K562 (cell line): Measurements from ENCODE around the gene C4orf51. TPM values are rescaled to one million over a fixed set of nuclear protein-coding genes. Genes with fewer than 3 reads are reported as not detected.

Source experiments
- ERF ChIP-seq: fragments of 450-650 bp; formaldehyde crosslinking; IDR thresholded peaks from 2 replicates; pipeline ENCODE4 v1.4.0; 2020; ENCODE audit warnings: mild to moderate bottlenecking, mixed read lengths
- NCOR1 ChIP-seq: fragments of 450-650 bp; IDR thresholded peaks from 2 replicates; pipeline ENCODE4 v1.6.1; 2016; ENCODE audit warnings: mild to moderate bottlenecking, moderate library complexity
- POLR2AphosphoS5 ChIP-seq: IDR thresholded peaks from 2 replicates; pipeline ENCODE4 v1.6.1; 2011; ENCODE audit warnings: mild to moderate bottlenecking, low read depth, low read length, moderate library complexity; ENCODE audit not compliant: control insufficient read depth, insufficient read depth
- POLR3A ChIP-seq: IDR thresholded peaks from 2 replicates; pipeline ENCODE4 v1.6.1; 2011; ENCODE audit warnings: borderline replicate concordance, mild to moderate bottlenecking, moderate library complexity; ENCODE audit not compliant: insufficient read length, insufficient read depth; ENCODE audit errors: extremely low read depth
- ZNF75A ChIP-seq: fragments of 450-650 bp; formaldehyde crosslinking; IDR thresholded peaks from 2 replicates; pipeline ENCODE4 v1.4.0; 2020; ENCODE audit warnings: mild to moderate bottlenecking
- polyA plus RNA-seq, 8 experiments: library from polyadenylated mRNA; depleted of rRNA in 4 of 8; stranded (reverse) in 5 of 8; unstranded in 3 of 8; fragments of >200 nt; fragmentation: Nextera tagmentation in 2 of 8; fragmentation: Illumina TruSeq in 1 of 8; extraction: Ambion mirVana in 2 of 8; extraction: Trizol in 1 of 8; gene quantifications; 2 replicates each; pipeline versions ENCODE4 v1.2.1 to v1.2.3, GENCODE V29; 2011 to 2014; ENCODE audit warnings: inconsistent platforms in 1 of 8, missing spikeins in 1 of 8
- total RNA-seq, 7 experiments: library from RNA; depleted of rRNA in 6 of 7; stranded (reverse); fragments of >200 nt in 6 of 7; fragmentation: Illumina TruSeq in 2 of 7; extraction: Trizol in 2 of 7; gene quantifications; 2 replicates each; pipeline versions ENCODE4 v1.2.1 to v1.2.3, GENCODE V29; 2011 to 2021; ENCODE audit warnings: low replicate concordance in 1 of 7
- TF ChIP-seq, protein P1 (sequence below): fragments of 200-800 bp; sonication (Bioruptor generic); IDR thresholded peaks from 2 replicates; pipeline ENCODE4 v1.6.1; 2016; ENCODE audit warnings: missing genetic modification characterization, missing compliant biosample characterization
- TF ChIP-seq, protein P2 (sequence below): IDR thresholded peaks from 3 replicates; pipeline ENCODE4 v1.6.1; 2011; ENCODE audit warnings: borderline replicate concordance, mild to moderate bottlenecking; ENCODE audit not compliant: insufficient read length, insufficient read depth
- TF ChIP-seq, protein P3 (sequence below): fragments of 450-650 bp; formaldehyde crosslinking; IDR thresholded peaks from 2 replicates; pipeline ENCODE4 v1.4.0; 2022; ENCODE audit warnings: mild to moderate bottlenecking, moderate library complexity
- TF ChIP-seq, protein P4 (sequence below): sonication (generic); formaldehyde crosslinking; IDR thresholded peaks from 2 replicates; pipeline ENCODE4 v1.8.0; 2022; ENCODE audit warnings: mild to moderate bottlenecking, missing genetic modification reagents

C4orf51 gene
- total and polyA plus RNA-seq, 9 of the 15 experiments (the other 6 are each of a cell fraction or from before 2014, with no cell fraction given), result not detected

DNA sequence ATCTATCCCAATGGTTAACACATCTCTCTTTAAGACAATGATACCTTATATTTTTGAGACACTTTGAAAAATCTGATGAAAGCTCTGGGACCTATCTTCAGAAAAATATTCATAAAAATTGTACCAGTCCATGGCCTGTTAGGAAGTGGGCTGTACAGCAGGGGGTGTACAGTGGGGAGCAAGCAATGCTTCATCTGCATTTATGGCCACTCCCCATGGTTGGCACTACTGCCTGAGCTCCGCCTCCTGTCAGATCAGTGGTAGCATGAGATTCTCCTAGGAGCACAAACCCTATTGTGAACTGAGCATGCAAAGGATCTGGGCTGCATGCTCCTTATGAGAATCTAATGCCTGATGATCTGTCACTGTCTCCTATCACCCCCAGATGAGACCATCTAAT is 42.6 kb downstream of the C4orf51 start (continued):
- TF ChIP-seq, protein P1, sequence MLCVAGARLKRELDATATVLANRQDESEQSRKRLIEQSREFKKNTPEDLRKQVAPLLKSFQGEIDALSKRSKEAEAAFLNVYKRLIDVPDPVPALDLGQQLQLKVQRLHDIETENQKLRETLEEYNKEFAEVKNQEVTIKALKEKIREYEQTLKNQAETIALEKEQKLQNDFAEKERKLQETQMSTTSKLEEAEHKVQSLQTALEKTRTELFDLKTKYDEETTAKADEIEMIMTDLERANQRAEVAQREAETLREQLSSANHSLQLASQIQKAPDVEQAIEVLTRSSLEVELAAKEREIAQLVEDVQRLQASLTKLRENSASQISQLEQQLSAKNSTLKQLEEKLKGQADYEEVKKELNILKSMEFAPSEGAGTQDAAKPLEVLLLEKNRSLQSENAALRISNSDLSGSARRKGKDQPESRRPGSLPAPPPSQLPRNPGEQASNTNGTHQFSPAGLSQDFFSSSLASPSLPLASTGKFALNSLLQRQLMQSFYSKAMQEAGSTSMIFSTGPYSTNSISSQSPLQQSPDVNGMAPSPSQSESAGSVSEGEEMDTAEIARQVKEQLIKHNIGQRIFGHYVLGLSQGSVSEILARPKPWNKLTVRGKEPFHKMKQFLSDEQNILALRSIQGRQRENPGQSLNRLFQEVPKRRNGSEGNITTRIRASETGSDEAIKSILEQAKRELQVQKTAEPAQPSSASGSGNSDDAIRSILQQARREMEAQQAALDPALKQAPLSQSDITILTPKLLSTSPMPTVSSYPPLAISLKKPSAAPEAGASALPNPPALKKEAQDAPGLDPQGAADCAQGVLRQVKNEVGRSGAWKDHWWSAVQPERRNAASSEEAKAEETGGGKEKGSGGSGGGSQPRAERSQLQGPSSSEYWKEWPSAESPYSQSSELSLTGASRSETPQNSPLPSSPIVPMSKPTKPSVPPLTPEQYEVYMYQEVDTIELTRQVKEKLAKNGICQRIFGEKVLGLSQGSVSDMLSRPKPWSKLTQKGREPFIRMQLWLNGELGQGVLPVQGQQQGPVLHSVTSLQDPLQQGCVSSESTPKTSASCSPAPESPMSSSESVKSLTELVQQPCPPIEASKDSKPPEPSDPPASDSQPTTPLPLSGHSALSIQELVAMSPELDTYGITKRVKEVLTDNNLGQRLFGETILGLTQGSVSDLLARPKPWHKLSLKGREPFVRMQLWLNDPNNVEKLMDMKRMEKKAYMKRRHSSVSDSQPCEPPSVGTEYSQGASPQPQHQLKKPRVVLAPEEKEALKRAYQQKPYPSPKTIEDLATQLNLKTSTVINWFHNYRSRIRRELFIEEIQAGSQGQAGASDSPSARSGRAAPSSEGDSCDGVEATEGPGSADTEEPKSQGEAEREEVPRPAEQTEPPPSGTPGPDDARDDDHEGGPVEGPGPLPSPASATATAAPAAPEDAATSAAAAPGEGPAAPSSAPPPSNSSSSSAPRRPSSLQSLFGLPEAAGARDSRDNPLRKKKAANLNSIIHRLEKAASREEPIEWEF, result no peak
- TF ChIP-seq NCOR1, result no peak
- TF ChIP-seq, protein P2, sequence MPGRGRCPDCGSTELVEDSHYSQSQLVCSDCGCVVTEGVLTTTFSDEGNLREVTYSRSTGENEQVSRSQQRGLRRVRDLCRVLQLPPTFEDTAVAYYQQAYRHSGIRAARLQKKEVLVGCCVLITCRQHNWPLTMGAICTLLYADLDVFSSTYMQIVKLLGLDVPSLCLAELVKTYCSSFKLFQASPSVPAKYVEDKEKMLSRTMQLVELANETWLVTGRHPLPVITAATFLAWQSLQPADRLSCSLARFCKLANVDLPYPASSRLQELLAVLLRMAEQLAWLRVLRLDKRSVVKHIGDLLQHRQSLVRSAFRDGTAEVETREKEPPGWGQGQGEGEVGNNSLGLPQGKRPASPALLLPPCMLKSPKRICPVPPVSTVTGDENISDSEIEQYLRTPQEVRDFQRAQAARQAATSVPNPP, result no peak
- TF ChIP-seq POLR3A, result no peak
- no peak for TF ChIP-seq ZNF75A (CRISPR knock-in tag)
- TF ChIP-seq, protein P3, sequence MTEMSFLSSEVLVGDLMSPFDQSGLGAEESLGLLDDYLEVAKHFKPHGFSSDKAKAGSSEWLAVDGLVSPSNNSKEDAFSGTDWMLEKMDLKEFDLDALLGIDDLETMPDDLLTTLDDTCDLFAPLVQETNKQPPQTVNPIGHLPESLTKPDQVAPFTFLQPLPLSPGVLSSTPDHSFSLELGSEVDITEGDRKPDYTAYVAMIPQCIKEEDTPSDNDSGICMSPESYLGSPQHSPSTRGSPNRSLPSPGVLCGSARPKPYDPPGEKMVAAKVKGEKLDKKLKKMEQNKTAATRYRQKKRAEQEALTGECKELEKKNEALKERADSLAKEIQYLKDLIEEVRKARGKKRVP (CRISPR knock-in tag), result no peak
- no peak for TF ChIP-seq POLR2AphosphoS5
- TF ChIP-seq, protein P4, sequence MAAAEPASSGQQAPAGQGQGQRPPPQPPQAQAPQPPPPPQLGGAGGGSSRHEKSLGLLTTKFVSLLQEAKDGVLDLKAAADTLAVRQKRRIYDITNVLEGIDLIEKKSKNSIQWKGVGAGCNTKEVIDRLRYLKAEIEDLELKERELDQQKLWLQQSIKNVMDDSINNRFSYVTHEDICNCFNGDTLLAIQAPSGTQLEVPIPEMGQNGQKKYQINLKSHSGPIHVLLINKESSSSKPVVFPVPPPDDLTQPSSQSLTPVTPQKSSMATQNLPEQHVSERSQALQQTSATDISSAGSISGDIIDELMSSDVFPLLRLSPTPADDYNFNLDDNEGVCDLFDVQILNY (CRISPR knock-in tag), result no peak
- TF ChIP-seq ERF, result no peak
